Measurements from ENCODE around the gene H2BK1. TPM values are rescaled to one million over a fixed set of nuclear protein-coding genes. Genes with fewer than 3 reads are reported as not detected.

Gene H2BK1
- total RNA-seq, 2 donors from 2014 or later, result not detected

- H3K9me3 Mint-ChIP-seq, result peaks cover 19% of the 10 kb centered on the region
- H3K4me1 Mint-ChIP-seq, result peaks cover 9% of the 10 kb centered on the region
- Histone ChIP-seq H3K4me1 (ENCODE audit: control insufficient read depth, insufficient read depth, low read length) (no peaks in the 10 kb centered on the region), H3K9me3 (ENCODE audit: control insufficient read depth, low read length) (peaks cover 7% of the 10 kb centered on the region), H3K27ac (ENCODE audit: low read depth, low read length) (no peak overlapping the region), H3K4me3 (ENCODE audit: low read length) (no peak overlapping the region), H3K27me3 (ENCODE audit: control insufficient read depth, insufficient read depth, low read length, poor library complexity, severe bottlenecking) (peaks cover 59% of the 10 kb centered on the region), H3K36me3 (ENCODE audit: control insufficient read depth, insufficient read depth, low read length) (no peaks in the 10 kb centered on the region), H3K9ac (ENCODE audit: extremely low read depth, low read length, poor library complexity, severe bottlenecking) (no peak overlapping the region)
- peak; percentile 100 for TF ChIP-seq CTCF (conservative IDR thresholded peaks at IDR 0.05)
- H3K27ac Mint-ChIP-seq, result no peak overlapping the region
- peaks cover 2% of the 10 kb centered on the region for H3K36me3 Mint-ChIP-seq (ENCODE audit: low read depth)
- peaks cover 93% of the 10 kb centered on the region for H3K27me3 Mint-ChIP-seq (ENCODE audit: insufficient read depth)
- 36 to 46% methylated on average over 24 to 42 of the region's 42 CpGs for WGBS, 2 experiments (ENCODE audit: insufficient coverage in 1 of 2, insufficient read length in 1 of 2)
- DNase-seq, result peak; percentile 93
- H3K4me3 Mint-ChIP-seq, result no peak overlapping the region
These were observed 37.8 kb downstream of the H2BK1 start for GRCh38 chr7:151172273-151173141.

- no peak overlapping the region for H3K4me3 ChIP-seq (ENCODE audit: low read length)
- peaks cover 9% of the 10 kb centered on the region for H3K4me1 Mint-ChIP-seq
- peaks cover 85% of the 10 kb centered on the region for H3K27me3 ChIP-seq (ENCODE audit: control insufficient read depth, insufficient read depth, low read length, poor library complexity, severe bottlenecking)
These were observed 41.5 kb downstream of the H2BK1 start for GRCh38 chr7:151168787-151169162.

More at GRCh38 chr7:151168787-151169162, 41.5 kb downstream of the H2BK1 start:
- Histone ChIP-seq H3K36me3 (ENCODE audit: control insufficient read depth, insufficient read depth, low read length) (no peaks in the 10 kb centered on the region), H3K9me3 (ENCODE audit: control insufficient read depth, low read length) (peaks cover 7% of the 10 kb centered on the region), H3K4me1 (ENCODE audit: control insufficient read depth, insufficient read depth, low read length) (no peaks in the 10 kb centered on the region), H3K27ac (ENCODE audit: low read depth, low read length) (no peak overlapping the region), H3K9ac (ENCODE audit: extremely low read depth, low read length, poor library complexity, severe bottlenecking) (no peak overlapping the region)
- Mint-ChIP-seq H3K4me3 (peak overlapping the region; percentile 32), H3K9me3 (peaks cover 10% of the 10 kb centered on the region), H3K27me3 (ENCODE audit: insufficient read depth) (peaks cover 58% of the 10 kb centered on the region), H3K36me3 (ENCODE audit: low read depth) (no peaks in the 10 kb centered on the region), H3K27ac (no peak overlapping the region)
- DNase-seq, result no peak
- TF ChIP-seq CTCF (conservative IDR thresholded peaks at IDR 0.05), result no peak
- WGBS, 2 experiments (ENCODE audit: insufficient coverage in 1 of 2, insufficient read length in 1 of 2), result 22 to 30% methylated on average over 4 to 10 of the region's 10 CpGs

Data from endodermal cell (in vitro differentiated cells).